GM19328 (cell line): ENCODE results near the gene PTGER2.

ENCODE experiments used
- ATAC-seq: cut with Tn5 transposase; IDR thresholded peaks from one replicate; pipeline ENCODE4 v1.9.1; 2021; ENCODE audit warnings: mild to moderate bottlenecking, moderate library complexity; ENCODE audit not compliant: unreplicated experiment

Gene PTGER2

DNA sequence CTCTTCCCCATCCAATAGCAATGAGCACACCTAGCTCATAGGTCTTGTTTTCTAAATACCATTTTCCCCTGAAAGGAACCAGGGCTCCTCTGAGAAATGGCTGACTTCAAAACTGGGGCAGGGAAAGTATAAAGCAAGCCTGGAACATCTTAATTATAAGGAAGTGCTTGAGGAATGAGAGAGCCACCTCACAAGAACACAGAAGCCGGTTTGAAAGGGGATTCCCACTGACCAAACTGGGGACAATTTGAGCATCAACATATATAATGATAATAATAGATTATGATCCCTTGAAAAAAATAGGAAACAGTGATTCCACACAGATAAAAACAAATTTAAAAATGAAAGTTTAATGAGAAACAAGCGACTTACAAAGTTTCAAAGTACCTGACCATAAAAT is 22.1 kb downstream of the PTGER2 start:
- no peak for ATAC-seq

DNA sequence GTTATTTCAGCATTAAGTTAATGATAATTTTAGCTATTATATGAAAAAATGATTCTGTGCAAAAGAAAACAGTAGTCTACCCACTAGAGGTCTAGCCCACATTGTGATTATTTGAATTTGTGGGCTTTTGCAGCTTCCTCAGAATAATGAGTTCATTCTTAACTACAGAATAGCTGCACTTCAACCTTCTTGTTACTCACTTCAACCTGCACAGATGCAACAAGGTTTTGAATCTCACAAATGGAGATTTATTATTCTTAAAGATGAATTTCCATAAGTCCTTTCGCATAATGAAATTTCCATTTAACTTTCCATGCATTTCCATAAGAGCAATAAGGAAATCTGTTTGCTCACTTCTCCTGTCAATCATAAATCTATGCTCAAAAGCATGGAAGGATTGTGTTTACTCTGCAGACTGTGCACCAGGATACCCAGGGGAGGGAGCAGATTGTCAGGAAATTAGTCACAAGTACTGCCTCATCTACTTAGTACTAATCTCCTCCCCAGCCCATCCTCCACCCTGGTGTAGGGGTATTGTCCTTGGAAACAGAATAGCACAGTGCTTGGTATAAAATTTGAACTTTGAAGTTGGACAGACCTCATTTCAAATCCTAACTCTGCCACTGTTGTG is 24.1 kb downstream of the PTGER2 start:
- ATAC-seq = no peak

DNA sequence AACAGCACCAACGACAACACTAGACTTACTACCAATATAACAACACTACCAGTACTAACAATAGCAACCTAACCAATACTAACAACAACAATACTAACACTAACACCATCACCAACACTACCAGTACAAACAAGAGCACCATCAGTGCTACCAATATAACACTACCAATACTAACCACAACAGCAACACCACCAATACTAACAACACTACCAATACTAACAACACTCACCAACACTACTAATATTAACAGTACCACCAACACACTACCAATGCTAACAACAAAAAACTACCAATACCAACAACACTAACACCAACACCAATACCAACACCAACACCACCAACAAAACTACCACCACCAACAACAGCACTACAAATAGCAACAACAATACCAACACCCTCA is 25.1 kb downstream of the PTGER2 start:
- no peak for ATAC-seq

DNA sequence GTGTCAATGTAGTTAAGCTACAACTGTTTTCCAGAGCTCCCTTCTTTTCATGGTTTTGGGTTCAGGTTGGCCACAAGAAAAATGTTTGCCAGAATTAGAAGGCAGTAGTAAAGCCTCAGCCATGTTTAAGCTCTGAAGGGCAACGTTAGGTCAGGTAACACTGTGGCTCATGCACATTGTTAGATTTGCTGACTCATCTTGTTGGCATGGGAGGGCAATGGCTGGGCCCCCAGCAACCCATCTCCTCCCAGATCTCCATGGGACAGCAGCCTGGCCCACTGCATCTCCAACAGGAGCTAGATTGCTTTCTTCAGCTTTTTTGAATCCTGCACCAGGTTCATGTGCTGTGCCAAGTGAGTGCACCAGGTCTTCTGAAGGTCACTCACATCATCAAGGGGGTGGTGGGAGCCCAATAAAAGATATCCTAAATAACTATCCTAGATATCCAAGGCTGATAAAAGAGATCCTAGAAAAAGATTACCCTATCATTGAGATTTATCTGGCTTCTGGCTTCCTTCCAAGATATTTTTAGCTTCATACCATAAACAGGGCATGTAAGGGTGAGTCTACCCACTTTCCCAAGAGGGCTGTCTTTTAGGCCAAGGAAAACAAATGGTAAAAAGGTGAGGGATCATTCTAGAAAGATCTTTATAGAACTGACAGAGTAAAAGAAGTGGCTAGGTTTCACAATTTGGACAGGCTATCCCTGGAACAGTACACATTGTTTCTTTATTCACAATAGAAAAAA is 28.9 kb downstream of the PTGER2 start:
- ATAC-seq = no peak

DNA sequence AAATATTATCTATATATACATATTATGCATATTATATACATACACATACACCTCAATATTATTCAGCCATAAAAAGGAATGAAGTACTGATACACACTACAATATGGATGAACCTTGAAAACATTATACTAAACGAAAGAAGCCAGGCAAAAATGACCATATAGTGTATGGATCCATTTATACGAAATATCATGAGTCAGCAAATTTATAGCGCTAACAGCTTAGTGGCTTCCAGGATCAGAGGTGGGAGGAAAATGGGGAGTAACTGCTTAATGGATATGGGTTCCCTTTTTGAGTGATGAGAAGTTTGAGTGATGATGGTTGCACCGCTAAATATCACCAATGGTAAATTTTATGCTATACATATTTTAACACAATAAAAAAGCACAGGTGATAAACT is 32.7 kb downstream of the PTGER2 start:
- ATAC-seq = no peak

DNA sequence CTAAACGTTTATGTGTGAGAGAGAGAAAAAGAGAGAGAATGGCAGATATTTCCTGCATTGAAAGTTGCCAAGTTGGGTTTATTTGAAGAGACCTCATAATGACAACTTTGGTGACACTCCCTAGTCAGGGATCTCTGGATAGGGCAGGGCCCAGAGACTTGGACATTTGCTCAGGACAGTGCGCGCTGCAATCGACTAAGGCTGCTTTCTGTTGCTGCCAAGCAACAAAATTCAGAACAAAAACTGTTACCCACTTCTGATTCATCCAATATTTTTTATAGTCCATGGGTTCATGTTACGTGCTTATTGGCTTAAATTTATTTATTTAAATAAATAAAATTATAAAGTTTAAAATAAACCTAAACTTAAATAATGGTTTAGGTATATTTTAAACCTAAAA is 34.2 kb downstream of the PTGER2 start:
- ATAC-seq = no peak

DNA sequence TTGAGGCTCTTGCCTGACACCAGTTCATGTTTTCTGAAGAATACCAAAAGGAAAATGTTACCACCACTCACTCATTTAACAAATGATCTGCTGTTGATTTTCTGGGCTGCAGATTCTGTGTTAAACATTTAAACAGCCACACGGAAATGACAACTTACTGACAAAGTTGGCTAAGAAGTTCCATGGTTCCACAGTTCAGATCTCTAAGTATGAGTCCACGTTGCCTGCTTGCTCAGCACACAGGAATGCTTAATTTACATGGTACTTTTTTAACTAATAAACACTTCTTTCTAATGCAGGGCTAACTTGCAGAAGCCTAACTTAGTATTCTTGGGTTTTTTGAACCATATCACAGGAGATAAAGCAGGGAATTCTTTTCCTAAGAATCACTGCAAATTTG is 34.7 kb downstream of the PTGER2 start:
- ATAC-seq = no peak

DNA sequence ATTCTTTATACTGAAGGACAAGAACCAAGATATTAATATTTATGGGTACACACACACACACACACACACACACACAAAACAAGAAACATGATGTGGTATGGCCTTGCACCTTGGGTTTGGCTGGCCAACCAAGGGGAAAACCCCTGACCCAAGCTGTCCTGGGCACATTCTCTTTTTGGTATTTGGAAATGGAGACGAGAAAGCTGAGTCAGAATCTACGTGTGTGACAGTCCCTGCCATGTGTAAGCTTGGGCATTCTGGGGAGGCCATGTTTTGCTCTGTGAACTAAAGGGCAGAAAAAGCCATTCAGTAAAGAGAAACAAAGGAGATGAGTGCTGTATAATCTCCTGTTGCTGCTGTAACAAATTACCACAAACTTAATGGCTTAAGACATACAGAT is 35.6 kb downstream of the PTGER2 start:
- ATAC-seq = no peak

DNA sequence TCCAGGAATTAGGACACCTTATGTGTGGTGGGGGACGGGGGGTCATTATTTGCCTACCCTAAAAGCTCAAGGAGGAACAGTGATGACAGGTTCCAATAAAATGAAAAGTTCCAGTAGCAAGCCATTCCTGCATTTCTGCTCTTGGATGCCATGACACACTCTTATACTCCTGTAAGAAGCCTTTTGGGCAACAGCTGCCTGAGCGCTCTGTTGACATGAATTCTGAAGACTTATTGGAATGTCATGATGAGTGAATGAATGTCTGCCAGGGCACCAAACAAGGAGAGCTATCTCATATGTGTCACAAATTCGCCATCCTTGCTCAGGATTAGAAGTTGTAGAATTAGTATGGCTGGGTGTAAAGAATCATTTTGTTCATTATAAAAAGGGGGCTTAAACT is 36.3 kb downstream of the PTGER2 start:
- ATAC-seq = no peak

DNA sequence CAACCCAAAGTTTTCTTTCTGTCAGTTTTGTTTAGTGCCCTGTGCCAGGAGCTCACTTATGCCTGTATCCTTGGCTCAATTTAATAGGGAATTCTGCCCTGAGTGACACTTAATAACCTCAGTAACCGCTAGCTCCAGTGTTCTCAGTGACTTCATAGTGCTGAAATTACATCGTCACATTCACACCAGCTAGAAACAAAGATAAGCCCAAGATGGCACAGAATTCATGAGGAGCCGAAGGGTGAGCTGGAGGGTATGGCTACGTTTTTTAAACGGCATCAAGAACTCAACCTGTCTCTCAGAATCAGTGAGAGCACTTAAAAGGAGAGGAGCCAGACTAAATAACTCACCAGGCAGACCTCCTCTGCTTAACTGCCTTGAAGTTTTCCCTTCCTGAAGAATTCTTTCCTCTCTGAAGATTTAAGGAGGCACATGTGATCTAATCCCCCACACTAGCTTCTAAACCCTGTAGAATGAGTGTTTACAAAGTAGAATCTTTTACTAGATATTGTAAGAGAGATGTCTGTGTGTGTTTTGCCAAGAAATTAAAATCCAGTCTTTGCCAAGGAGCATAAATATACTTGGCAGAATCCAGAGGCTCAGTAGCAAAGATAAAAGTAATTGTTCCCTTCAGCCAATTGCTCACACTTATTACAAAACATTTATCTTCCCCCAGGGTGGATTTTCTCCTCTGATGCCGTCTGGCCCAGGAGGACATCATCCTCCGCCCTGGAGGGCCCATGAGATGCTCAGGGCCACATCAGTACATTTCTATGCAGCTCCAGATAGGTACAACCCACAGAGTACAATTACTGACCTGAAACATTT is 37.3 kb downstream of the PTGER2 start:
- no peak for ATAC-seq

DNA sequence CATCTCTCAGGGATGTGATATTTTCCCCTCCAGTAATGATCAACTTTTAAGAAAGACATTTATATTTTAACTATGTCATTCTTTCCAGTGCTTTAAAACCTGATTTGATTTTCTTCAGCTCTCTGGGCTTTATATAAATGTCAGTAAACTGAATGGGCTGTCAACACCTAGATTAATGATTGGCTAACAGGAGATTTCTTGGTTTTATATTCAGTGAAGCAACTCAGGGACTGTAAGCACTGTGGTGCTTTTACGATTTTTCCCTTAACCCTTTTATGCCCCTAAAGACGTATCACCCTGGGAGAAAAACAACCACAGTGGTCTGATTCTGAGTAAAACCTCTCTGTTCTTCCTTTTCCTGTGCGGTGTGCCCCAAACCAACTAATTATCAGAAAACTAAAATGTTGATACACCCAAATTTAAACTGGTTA is 38.0 kb downstream of the PTGER2 start:
- ATAC-seq = no peak

DNA sequence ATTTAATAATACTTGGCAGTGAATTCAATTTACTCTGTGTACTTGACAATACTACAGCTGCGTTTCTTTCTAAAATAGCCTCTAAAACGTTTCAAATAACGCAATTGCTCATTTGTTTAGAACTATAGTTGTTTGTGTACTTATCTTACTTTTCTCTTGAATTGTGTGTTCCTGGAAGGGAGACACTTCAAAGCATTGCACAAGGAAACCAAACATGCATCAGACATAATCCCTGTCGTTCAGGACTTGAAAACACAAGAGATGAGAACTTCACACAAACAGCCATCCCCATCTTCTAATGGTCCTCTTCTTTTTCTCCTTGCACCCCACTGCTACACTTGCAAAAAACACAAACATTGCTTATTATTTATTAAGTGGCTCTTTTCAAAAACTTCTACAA is 38.5 kb downstream of the PTGER2 start:
- ATAC-seq = no peak

DNA sequence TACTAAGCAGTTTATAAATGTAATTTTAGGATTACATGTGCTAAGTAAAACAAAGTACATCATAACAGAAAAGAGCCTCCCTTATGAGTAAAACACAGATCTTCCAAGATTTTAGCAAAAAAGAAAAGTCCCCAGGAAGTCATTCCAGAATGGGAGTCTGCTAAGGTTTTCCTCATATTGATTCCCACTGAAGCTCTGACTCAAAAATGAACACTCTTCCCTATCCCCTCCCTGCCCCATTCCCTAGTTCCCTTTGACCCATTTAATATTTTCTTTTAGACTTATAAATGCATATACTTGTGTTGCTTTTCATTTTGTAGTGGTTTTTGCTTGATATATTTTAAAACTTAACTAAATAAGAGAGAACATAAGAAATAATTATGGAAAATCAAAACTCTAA is 40.1 kb downstream of the PTGER2 start:
- ATAC-seq = no peak

DNA sequence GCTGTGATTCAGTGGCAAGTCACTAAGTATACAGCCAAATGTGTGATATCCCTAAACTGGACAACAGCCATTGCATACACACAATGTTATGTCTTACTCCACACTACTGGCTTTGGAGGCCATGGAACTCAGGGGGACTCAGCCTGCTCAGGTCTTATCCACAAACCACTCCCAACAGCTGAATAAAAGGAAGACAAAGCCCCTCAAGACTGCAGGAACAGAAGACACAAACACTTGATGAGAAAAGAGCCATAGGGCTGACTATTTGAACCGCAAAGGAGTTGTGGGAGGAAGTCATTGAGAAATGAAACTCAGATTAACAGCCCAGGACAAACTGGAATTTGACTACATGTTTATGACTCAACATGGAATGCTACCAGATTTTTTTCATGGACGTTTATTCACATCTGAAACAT is 40.9 kb downstream of the PTGER2 start:
- no peak for ATAC-seq

DNA sequence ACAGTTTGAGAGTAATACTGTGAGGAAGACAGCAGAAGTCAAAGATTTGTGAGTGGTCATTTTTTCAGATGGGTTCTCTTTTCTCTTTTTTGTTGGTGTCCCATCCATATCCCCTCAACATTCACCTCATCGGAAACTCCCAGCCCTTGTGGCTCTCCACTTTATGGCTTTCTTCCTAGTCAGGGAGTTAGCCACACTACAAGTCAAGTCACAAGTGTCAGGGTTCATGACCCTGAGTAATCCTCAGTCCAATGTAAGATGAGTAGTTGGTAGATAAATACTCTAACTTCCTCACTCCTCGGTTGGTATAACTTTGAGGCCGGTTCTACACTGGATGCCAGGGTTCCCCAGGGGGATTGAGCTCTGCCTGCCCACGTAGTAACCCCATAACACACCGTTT is 41.4 kb downstream of the PTGER2 start:
- ATAC-seq = no peak

DNA sequence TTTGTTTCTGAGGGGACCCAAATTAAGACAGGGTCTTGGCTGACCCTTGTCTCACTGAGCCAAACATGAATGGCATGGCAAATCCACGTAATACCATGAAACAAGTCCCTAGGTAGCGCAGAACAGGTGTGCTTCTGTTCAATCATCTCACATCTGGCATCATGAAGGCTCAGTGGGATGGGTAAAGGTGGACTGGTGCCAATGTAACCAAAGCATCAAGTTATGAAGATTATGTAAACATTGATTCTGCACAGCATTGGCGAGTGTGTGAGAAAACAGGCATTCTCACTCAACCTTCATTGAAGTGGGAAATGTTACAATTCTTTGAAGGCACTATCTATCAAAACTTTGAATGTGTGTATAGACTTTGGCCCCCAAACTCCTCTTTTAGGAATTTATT is 41.9 kb downstream of the PTGER2 start:
- no peak for ATAC-seq

DNA sequence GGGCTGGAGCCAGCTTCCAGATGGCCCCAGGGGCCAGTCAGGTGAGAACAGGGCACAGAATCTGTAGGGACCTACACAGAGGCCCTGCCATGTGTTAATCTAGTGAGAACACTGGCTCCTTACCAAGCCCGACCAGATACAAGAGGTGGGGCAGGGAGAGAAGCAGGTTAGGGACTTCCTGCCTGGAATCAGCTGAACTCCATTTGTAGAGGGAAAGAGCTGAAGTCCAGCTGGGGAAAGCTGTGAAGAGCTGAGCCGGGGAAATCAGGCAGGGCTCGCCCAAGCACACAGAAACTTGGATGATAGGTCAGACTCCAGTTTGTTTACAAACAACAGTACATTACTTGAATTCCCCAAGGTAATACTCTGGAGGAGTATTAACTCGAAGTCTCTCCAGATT is 46.7 kb downstream of the PTGER2 start:
- ATAC-seq = no peak

DNA sequence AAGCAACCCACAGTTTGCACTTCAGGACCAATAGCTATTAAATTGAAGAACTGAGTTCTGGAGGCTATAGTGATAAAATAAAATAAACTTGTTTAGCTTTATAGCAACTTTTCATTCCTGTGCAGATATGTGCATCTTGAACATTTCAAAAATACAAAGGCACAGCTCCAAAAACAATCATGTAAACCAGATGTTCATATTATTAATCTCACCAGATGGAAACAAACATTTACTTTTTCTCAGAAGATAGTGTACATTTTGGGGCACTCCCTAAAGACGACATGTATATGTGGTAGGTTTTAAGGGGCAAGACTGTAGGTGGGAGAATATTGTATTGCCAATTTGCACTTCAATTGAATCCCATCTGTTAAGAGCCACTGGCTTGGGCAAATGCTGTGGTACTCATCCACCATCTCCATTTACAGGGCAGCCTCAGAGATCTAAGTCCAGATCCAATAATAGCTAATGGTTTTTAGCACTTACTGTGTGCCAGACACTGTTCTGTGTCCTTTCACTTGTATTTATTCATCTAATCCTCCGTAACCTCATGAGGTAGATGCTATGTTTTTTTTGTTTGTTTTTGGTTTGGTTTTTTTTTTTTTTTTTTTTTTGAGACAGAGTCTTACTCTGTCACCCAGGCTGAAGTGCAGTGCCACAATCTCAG is 49.1 kb downstream of the PTGER2 start:
- ATAC-seq = no peak

DNA sequence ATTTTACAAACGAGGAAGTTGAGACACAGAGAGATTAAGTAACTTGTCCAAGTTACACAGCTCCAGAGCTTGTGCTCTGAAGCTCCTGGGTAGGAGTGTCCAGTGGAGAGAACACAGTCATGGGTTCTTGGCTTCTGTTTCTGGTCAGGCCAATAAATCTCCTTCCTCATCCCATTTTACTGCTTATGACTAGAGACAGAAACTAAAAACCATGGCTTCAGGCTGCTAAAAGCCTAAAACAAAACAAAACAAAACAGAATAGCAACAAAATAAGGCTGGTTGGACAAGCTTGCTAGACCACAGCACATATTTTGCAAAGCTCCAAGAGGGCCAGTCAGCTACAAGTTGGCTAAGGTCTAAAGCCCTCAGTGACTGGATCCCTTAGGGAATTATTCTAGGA is 49.8 kb downstream of the PTGER2 start:
- no peak for ATAC-seq

DNA sequence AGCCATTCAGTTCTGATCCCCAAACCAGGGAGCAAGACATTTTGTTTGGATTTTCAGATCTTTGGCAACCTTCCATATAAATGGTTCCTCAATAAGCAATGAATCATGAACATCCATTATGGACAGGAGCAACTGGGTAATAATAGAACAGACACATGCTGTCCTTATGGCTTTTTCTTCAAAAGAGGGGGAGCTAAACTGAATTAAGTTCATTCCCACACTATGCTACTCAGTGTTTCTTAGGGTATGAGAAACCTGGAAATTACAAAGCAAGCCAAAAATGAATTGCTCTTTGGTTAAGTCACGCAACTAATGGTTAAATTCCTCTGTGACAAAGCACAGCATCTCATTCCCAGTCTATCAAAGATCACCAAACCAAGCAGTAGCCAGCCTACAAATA is 51.0 kb downstream of the PTGER2 start:
- no peak for ATAC-seq

DNA sequence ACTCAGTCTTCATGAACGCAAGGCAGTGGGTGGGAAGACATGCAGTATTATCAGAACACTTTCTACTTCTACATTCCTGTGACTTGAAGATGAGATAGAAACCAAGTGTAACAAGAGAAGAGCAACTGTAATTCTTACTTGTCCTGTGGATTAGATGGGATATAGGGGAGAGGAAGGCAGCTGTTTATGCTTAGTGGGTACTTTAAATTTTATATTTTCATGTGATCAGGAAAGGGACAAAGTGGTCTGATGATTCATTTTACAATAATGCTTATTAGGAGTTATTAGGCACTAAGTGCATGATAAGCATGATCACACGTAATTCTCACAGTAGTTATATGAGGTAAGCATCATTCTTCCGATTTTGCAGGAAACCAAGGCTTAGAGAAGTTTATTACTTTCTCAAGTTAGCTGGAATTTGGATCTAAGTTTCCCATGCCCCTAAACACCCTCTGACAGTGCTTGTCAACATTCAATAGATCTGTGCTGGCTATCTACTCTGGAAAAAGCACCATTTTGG is 52.7 kb downstream of the PTGER2 start:
- no peak for ATAC-seq
